ENCODE measurements around the gene EVPL. TPM values are rescaled to one million over a fixed set of nuclear protein-coding genes. Genes with fewer than 3 reads are reported as not detected.

The EVPL gene
- total and polyA plus RNA-seq, 2 experiments from 2014 or later: 0.47 to 1.3 TPM

DNA sequence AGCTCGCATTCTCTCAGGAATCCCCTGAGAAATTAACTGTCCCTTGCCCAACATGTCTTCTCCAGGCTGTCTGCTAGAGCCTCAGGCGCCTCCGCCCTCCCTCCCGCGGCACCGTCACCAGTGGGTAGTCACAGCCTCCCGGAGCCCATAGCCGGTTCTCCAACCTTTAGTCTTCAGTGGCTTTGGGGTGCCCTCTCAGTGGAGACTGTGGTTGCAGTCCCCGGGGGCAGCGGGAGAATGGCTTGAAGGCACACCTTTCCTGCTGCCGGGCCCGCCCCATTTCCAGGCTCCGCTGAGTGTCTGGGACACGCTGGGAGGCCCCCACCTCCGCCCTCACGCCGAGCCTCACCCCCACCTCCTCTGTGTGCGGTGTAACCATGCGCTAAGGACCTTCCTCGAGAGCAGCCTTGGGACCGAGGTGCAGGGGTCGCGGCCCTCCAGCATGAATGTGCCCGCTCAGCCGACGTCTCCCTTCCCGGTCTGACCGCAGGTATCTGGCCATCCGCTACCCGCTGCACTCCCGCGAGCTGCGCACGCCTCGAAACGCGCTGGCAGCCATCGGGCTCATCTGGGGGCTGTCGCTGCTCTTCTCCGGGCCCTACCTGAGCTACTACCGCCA is 49.1 kb upstream of the EVPL start:
- Histone ChIP-seq H3K9me2 (ENCODE audit: insufficient read depth) (no peaks in the 10 kb centered on the region), H3K4me2 (peak overlapping the region; percentile 93), H2AFZ (peak overlapping the region; percentile 98), H3K4me3 (peak overlapping the region; percentile 66), H3K27ac (ENCODE audit: low read depth) (no peak overlapping the region), H3K36me3 (ENCODE audit: insufficient read depth) (no peaks in the 10 kb centered on the region), H3F3A (replicated peaks; ENCODE audit: low read depth) (peaks cover 28% of the 10 kb centered on the region), H4K20me1 (replicated peaks; ENCODE audit: insufficient read depth) (0 out of 2 replicates have a peak, but pooled peaks cover 13% of the 10 kb centered on the region), H3K27me3 (ENCODE audit: insufficient read depth) (peaks cover 71% of the 10 kb centered on the region), H3K4me1 (ENCODE audit: insufficient read depth) (peaks cover 49% of the 10 kb centered on the region), H3K79me2 (replicated peaks; ENCODE audit: insufficient read depth) (peaks cover 9% of the 10 kb centered on the region)
- ATAC-seq (peak; percentile 1), DNase-seq (ENCODE audit: low spot score) (peak; percentile 71)
- Mint-ChIP-seq H3K4me3 (peak overlapping the region; percentile 76), H3K27ac (no peak overlapping the region), H3K9me3 (no peaks in the 10 kb centered on the region; the same call in 1 of the 3 replicates), H3K27me3 (ENCODE audit: insufficient read depth, low read depth, poor library complexity) (peaks cover 85% of the 10 kb centered on the region), H3K4me1 (peaks cover 53% of the 10 kb centered on the region), H3K36me3 (ENCODE audit: low read depth) (no peaks in the 10 kb centered on the region; the same call in 2 of the 3 replicates)
- TF ChIP-seq, protein P1, sequence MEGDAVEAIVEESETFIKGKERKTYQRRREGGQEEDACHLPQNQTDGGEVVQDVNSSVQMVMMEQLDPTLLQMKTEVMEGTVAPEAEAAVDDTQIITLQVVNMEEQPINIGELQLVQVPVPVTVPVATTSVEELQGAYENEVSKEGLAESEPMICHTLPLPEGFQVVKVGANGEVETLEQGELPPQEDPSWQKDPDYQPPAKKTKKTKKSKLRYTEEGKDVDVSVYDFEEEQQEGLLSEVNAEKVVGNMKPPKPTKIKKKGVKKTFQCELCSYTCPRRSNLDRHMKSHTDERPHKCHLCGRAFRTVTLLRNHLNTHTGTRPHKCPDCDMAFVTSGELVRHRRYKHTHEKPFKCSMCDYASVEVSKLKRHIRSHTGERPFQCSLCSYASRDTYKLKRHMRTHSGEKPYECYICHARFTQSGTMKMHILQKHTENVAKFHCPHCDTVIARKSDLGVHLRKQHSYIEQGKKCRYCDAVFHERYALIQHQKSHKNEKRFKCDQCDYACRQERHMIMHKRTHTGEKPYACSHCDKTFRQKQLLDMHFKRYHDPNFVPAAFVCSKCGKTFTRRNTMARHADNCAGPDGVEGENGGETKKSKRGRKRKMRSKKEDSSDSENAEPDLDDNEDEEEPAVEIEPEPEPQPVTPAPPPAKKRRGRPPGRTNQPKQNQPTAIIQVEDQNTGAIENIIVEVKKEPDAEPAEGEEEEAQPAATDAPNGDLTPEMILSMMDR (conservative IDR thresholded peaks at IDR 0.05; ENCODE audit: low read depth in 2 of 2): no peak
- TF ChIP-seq EZH2 (IDR thresholded peaks at IDR 0.05; ENCODE audit: low read depth, unreplicated experiment): peak; percentile 67

DNA sequence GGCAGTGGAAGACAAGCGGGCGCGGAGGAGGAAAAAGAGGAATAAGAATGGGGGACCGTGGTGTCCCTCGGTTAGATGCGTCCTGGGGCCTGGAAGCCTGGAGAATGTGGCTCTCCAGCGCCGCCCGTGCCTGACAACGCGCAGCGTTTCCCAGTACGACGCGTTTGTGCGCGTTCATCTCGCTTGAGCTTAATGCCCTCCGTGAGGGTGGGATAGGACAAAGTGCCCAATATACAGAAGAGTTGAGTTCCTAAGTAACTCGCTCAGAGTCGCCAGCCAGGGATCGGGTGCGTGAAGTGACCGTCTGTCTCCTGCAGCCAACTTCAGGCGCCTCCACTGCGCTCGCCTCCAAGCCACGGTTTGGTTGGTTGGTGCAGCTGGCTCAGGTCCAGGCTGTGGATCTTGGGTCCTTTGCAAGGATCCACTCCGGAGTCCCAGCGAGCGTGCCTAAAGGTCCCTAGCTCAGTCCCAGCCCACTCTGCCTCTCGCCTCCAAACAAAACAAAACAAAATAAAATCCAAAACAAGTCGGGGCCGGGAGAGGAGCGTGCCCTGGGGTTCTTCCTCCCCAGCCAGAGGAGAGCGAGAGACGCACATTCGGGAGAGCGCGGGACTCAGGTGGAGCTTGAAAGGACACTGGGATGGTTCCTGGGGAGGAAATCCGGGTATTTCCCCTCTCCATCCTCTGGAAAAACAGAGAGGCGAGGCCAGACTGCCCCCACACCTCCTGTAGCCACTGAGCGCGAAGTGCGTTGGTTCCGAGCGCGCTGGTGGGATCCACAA is 48.4 kb upstream of the EVPL start:
- Histone ChIP-seq H3K4me2 (peak overlapping the region; percentile 93), H3K4me3 (peak overlapping the region; percentile 66), H3K27me3 (ENCODE audit: insufficient read depth) (peaks cover 71% of the 10 kb centered on the region), H2AFZ (peak overlapping the region; percentile 98), H3K9me2 (ENCODE audit: insufficient read depth) (no peaks in the 10 kb centered on the region), H3K4me1 (ENCODE audit: insufficient read depth) (peaks cover 46% of the 10 kb centered on the region), H3K36me3 (ENCODE audit: insufficient read depth) (no peaks in the 10 kb centered on the region), H3K79me2 (replicated peaks; ENCODE audit: insufficient read depth) (peaks cover 16% of the 10 kb centered on the region), H4K20me1 (replicated peaks; ENCODE audit: insufficient read depth) (0 out of 2 replicates have a peak, but pooled peaks cover 13% of the 10 kb centered on the region), H3F3A (replicated peaks; ENCODE audit: low read depth) (peaks cover 28% of the 10 kb centered on the region), H3K27ac (ENCODE audit: low read depth) (no peak overlapping the region)
- H3K27me3 Mint-ChIP-seq (ENCODE audit: insufficient read depth, low read depth, poor library complexity): peaks cover 79% of the 10 kb centered on the region
- DNase-seq (ENCODE audit: low spot score): peak; percentile 85
- H3K9me3 Mint-ChIP-seq: no peaks in the 10 kb centered on the region; the same call in 1 of the 3 replicates
- peak overlapping the region; percentile 76 for H3K4me3 Mint-ChIP-seq
- H3K27ac Mint-ChIP-seq: no peak overlapping the region
- ATAC-seq: peak; percentile 19
- no peaks in the 10 kb centered on the region; the same call in 2 of the 3 replicates for H3K36me3 Mint-ChIP-seq (ENCODE audit: low read depth)
- H3K4me1 Mint-ChIP-seq: peaks cover 52% of the 10 kb centered on the region
- TF ChIP-seq EZH2phosphoT487 (IDR thresholded peaks at IDR 0.05; ENCODE audit: unreplicated experiment): no peak
- peak; percentile 45 for TF ChIP-seq EZH2 (IDR thresholded peaks at IDR 0.05; ENCODE audit: low read depth, unreplicated experiment)
- no peak for TF ChIP-seq ZNF114 (CRISPR knock-in tag; IDR thresholded peaks at IDR 0.05)
- no peak for TF ChIP-seq ZNF331 (CRISPR knock-in tag; IDR thresholded peaks at IDR 0.05; ENCODE audit: low read depth)
- TF ChIP-seq POLR2AphosphoS5 (IDR thresholded peaks at IDR 0.05; ENCODE audit: low read depth): no peak; the same call in 1 of the 2 replicates
- TF ChIP-seq, protein P2, sequence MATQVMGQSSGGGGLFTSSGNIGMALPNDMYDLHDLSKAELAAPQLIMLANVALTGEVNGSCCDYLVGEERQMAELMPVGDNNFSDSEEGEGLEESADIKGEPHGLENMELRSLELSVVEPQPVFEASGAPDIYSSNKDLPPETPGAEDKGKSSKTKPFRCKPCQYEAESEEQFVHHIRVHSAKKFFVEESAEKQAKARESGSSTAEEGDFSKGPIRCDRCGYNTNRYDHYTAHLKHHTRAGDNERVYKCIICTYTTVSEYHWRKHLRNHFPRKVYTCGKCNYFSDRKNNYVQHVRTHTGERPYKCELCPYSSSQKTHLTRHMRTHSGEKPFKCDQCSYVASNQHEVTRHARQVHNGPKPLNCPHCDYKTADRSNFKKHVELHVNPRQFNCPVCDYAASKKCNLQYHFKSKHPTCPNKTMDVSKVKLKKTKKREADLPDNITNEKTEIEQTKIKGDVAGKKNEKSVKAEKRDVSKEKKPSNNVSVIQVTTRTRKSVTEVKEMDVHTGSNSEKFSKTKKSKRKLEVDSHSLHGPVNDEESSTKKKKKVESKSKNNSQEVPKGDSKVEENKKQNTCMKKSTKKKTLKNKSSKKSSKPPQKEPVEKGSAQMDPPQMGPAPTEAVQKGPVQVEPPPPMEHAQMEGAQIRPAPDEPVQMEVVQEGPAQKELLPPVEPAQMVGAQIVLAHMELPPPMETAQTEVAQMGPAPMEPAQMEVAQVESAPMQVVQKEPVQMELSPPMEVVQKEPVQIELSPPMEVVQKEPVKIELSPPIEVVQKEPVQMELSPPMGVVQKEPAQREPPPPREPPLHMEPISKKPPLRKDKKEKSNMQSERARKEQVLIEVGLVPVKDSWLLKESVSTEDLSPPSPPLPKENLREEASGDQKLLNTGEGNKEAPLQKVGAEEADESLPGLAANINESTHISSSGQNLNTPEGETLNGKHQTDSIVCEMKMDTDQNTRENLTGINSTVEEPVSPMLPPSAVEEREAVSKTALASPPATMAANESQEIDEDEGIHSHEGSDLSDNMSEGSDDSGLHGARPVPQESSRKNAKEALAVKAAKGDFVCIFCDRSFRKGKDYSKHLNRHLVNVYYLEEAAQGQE (IDR thresholded peaks at IDR 0.05; ENCODE audit: unreplicated experiment): no peak
- TF ChIP-seq CREB1 (CRISPR knock-in tag; IDR thresholded peaks at IDR 0.05; ENCODE audit: low read depth): no peak
- TF ChIP-seq, protein P3, sequence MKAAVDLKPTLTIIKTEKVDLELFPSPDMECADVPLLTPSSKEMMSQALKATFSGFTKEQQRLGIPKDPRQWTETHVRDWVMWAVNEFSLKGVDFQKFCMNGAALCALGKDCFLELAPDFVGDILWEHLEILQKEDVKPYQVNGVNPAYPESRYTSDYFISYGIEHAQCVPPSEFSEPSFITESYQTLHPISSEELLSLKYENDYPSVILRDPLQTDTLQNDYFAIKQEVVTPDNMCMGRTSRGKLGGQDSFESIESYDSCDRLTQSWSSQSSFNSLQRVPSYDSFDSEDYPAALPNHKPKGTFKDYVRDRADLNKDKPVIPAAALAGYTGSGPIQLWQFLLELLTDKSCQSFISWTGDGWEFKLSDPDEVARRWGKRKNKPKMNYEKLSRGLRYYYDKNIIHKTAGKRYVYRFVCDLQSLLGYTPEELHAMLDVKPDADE (IDR thresholded peaks at IDR 0.05): no peak
- TF ChIP-seq JUNB (IDR thresholded peaks at IDR 0.05; ENCODE audit: unreplicated experiment): no peak
- TF ChIP-seq STAT1 (IDR thresholded peaks at IDR 0.05; ENCODE audit: unreplicated experiment): no peak

Data from GM23338 (cell line).